Bronchial epithelial cell (primary cell): ENCODE data around the gene LAMC2. TPM values are rescaled to one million over a fixed set of nuclear protein-coding genes. Genes with fewer than 3 reads are reported as not detected.
"Not testable (repeated sequence)": the region's sequence is repeated elsewhere in the genome, so short reads cannot be mapped to it uniquely, and the experiment has no call there.

Source experiments
- DNase-seq: peaks from one replicate; pipeline ENCODE4 v3.0.0-alpha.2; 2010; ENCODE audit warnings: low read depth
- FAIRE-seq: peaks from 2 replicates; lab custom pipeline; 2011; peaks lifted over from hg19 to GRCh38; lab: Jason Lieb, UNC
- H3K27me3 ChIP-seq: 2 replicates; pipeline ENCODE4 v1.5.1; 2011; ENCODE audit warnings: low read length; ENCODE audit not compliant: control insufficient read depth, insufficient read depth
- H3K36me3 ChIP-seq: 2 replicates; pipeline ENCODE4 v1.5.1; 2011; ENCODE audit warnings: low read length; ENCODE audit not compliant: control insufficient read depth, insufficient read depth
- H3K4me3 ChIP-seq: 2 replicates; pipeline ENCODE4 v1.5.1; 2011; ENCODE audit warnings: mild to moderate bottlenecking, low read depth, low read length, control low read depth
- CTCF ChIP-seq: IDR thresholded peaks from 2 replicates; pipeline ENCODE4 v1.5.1; 2011; ENCODE audit warnings: mild to moderate bottlenecking, moderate library complexity, low read length, control low read depth, inconsistent platforms; ENCODE audit not compliant: insufficient read depth, severe bottlenecking
- total RNA-seq: library from RNA; depleted of rRNA; stranded (reverse); fragments of >200 nt; gene quantifications from 2 replicates; pipeline ENCODE4 v1.2.1, GENCODE V29; 2014

Gene LAMC2
- total RNA-seq, 1 donor from 2014 or later = 1,840 TPM

GRCh38 chr1:183239793-183240525 lies 53.9 kb downstream of the LAMC2 start:
- TF ChIP-seq CTCF = no peak
- no peaks in the 10 kb centered on the region for H3K27me3 ChIP-seq
- FAIRE-seq (no peak), DNase-seq (no peak)
- H3K4me3 ChIP-seq = no peak overlapping the region
- peaks cover 23% of the 10 kb centered on the region for H3K36me3 ChIP-seq

- no peak overlapping the region for H3K4me3 ChIP-seq
- peaks cover 22% of the 10 kb centered on the region for H3K36me3 ChIP-seq
- FAIRE-seq (no peak), DNase-seq (no peak)
- no peak for TF ChIP-seq CTCF
- H3K27me3 ChIP-seq = no peaks in the 10 kb centered on the region
Observed at GRCh38 chr1:183240526-183240825, 54.4 kb downstream of the LAMC2 start.

- not testable (repeated sequence) for FAIRE-seq, H3K4me3 ChIP-seq, DNase-seq, H3K27me3 ChIP-seq
- peaks cover 21% of the 10 kb centered on the region for H3K36me3 ChIP-seq
Observed at GRCh38 chr1:183240853-183241252, 54.8 kb downstream of the LAMC2 start.

GRCh38 chr1:183241471-183241870 lies 55.4 kb downstream of the LAMC2 start:
- no peaks in the 10 kb centered on the region for H3K27me3 ChIP-seq
- H3K4me3 ChIP-seq = no peak overlapping the region
- H3K36me3 ChIP-seq = peaks cover 21% of the 10 kb centered on the region
- no peak for DNase-seq
- no peak for TF ChIP-seq CTCF
- no peak for FAIRE-seq

GRCh38 chr1:183242556-183242955 lies 56.5 kb downstream of the LAMC2 start:
- Histone ChIP-seq H3K4me3 (no peak overlapping the region), H3K36me3 (peaks cover 20% of the 10 kb centered on the region), H3K27me3 (no peaks in the 10 kb centered on the region)
- FAIRE-seq = no peak
- DNase-seq = no peak
- TF ChIP-seq CTCF = no peak

- no peak overlapping the region for H3K4me3 ChIP-seq
- FAIRE-seq (no peak), DNase-seq (no peak)
- no peaks in the 10 kb centered on the region for H3K27me3 ChIP-seq
- no peak for TF ChIP-seq CTCF
- peaks cover 20% of the 10 kb centered on the region for H3K36me3 ChIP-seq
Observed at GRCh38 chr1:183243161-183244050, 57.3 kb downstream of the LAMC2 start.
